Measurements from ENCODE around the gene LCT.
"Not testable (repeated sequence)": the region's sequence is repeated elsewhere in the genome, so short reads cannot be mapped to it uniquely, and the experiment has no call there.

The LCT gene

DNA sequence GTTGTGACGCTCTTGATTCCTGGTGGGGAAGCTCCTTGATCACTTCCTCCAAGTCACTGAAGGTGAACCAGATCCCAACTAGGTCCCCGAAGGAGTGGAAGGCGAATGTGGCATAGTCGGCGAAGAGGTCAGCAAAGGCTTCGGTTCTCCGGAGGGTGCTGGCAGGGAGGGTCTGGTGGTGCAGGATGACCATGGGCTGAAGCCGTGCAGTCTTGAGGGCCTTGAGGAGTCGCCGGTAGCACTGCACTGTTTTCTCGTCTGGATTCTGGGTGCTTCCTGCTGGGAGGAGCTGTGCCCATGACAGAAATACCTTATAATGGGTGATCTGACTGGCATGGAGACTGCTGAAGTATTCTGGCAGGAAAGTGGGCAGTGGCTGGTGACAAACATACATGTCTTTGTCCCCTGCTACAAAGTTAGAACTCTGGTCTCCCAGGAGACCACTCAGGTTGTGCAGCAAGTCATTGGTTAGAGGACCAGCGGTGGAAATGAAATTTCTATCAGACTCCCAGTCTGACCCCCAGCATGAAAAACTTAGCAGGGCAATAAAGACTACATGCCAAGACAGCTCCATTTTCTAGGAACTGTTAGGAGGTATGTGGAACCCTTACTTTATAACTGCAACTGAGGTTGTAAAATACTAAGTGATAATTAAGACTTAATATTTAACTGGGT, at the start of gene LCT:
Gene LCT (minus strand): TSS at position 589 of the 675 bp plus-strand sequence. CDS start 15 bp downstream, at position 574.
- no peak for DNase-seq (ENCODE audit: extremely low read depth in 1 of 2, low read depth in 1 of 2)

DNA sequence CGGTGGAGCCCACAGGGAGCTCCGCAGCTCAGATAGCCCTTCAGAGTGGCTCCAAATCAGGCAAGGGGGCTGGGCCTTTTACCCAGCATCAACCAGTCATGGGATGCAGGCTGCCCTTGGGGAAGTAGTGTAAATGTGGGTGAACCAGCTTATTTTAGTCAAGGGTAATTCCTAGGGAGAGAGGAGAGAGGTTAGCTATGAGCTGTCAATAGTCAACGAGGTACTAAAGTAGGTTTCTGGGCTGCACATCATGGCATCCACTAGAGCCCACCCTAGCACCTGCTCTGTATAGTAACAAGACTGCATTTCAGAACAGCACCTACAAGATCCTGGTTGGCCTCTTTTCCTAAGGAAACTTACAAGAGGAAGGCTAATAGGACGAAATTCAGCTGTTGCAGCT, 48.7 kb upstream of the LCT start:
- DNase-seq (ENCODE audit: extremely low read depth in 1 of 2, low read depth in 1 of 2), result no peak

DNA sequence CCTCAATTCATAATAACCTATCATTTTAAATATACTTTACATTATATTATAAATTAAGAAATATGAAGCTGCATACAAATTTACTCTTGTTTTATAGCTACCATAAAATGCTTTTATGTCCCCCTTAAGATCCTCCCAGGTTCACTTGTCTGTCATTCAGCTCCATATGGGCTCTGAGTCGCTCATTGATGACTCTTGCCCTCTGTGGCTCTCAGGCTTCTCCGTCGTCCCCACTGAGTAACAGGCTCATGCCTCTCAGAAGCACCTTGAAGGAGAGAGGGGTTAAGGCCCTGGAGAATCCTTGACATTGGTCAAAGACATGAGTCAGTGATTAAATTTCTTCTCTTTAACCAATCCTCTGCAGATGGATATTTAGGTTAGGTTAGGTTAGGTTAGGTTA, 45.4 kb upstream of the LCT start:
- no peak for DNase-seq (ENCODE audit: extremely low read depth in 1 of 2, low read depth in 1 of 2)

DNA sequence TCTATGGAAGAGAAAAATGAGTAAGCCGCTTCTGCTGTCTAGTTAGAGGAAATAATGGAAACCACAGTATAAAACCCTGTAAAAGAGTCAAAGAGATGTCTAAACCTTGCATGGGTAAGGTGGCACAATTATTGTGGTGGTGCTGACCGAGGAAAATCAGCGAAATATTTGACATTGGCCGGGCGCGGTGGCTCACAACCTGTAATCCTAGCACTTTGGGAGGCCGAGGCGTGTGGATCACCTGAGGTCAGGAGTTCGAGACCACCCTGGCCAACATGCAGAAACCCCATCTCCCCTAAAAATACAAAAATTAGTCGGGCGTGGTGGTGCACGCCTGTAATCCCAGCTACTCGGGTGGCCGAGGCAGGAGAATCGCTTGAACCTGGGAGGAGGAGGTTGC, 39.8 kb upstream of the LCT start:
- not testable (repeated sequence) for DNase-seq (ENCODE audit: extremely low read depth in 1 of 2, low read depth in 1 of 2)

DNA sequence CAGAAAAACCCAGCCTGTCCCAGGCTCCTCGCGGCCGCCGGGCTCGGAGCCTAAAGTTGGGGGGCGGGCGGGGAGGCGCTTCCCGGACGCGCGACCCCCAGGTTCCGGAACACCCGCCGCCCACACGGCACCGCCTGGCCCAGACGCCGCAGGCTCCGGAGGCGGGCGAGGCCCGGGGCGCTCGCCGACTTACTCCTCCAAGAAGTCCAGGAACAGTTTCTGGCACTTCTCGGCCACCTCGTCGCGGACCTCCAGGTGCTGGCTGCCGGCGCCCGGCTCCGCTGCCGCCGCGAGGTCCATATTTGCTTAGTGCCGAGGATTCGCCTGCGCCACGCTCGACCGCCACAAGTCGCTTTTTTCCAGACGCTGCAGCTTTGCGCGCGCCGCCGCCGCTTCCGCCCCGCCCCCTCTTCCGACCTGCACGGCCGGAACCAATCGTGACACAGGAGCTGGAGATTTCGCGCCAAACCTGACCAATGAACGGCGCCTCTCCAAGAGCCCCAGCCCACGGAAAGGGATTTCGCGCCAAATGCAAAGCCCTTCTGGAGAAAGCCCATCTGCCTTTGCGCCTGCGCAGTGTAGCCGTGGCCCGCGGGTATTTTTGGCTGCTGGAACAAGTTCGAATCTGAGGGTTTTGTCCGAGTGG, 39.2 kb upstream of the LCT start, which contains the start of gene MCM6:
Gene MCM6 (minus strand): TSS at position 378 of the 646 bp plus-strand sequence. CDS start 78 bp downstream, at position 300.
- peak; percentile 98 to 100 for DNase-seq (ENCODE audit: extremely low read depth in 1 of 2, low read depth in 1 of 2)

DNA sequence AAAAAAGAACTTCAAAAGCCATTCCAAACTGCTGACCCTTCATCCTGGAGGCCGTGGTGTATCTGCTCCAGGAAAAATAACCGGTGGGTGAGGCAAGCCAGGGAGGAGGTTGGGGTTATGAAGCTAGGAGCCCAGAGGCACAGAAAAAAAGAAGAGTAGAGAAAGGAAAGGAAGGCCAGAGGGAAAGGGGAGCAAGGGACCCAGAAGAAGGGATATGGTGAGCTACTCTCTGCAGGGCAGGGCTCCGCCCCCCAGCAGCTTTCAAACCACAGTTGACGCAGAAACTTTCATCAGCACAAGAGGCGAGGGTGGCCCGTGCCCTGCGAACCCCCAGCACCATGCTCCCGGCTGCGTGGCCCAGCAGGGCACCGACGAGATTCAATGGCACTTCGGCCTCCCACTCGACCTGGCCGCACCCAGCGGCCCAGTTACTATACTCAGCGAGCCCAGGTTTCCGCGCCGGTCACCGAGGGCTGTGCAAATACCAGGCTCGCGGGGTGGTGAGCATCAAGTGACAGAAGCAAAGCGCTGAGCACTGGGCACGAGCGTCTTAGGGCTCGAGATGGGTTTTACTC, 38.6 kb upstream of the LCT start:
- peak; percentile 59 to 74 for DNase-seq (ENCODE audit: extremely low read depth in 1 of 2, low read depth in 1 of 2)

DNA sequence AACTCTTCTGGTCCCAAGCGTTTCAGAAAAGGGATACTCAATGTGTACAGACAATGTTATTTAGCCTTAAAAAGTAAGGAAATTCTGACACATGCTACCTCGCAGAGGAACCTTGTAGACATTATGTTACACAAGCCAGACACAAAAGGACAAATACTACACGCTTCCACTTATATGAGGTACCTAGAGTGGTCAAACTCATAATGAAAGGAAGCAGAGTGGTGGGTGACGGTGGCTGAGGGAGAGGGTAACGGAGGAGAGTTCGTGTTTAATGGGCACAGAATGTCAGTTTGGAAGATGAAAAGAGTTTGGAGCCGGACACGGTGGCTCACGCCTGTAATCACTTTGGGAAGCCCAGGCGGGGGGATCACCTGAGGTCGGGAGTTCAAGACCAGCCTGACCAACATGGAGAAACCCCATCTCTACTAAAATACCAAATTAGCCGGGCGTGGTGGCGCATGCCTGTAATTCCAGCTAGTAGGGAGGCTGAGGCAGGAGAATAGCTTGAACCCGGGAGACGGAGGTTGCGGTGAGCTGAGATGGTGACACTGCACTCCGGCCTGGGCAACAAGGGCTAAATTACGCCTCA, 37.9 kb upstream of the LCT start:
- no peak for DNase-seq (ENCODE audit: extremely low read depth in 1 of 2, low read depth in 1 of 2)

DNA sequence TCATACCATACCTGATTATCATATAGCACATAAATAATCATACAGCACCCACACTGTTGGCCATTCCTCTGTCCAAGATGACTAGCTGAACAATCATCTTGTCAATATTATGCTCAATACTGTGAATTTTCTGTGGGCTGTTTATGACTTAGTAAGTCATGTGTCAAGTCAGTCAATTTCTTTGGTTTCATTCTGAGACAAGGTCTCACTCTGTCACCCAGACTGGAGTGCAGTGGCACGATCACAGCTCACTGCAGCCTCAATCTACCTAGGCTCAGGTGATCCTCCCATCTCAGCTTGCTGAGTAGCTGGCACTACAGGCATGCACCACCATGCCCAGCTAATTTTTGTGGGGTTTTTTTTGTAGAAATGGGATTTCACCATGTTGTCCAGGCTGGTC, 33.6 kb upstream of the LCT start:
- DNase-seq (ENCODE audit: extremely low read depth in 1 of 2, low read depth in 1 of 2), result no peak

DNA sequence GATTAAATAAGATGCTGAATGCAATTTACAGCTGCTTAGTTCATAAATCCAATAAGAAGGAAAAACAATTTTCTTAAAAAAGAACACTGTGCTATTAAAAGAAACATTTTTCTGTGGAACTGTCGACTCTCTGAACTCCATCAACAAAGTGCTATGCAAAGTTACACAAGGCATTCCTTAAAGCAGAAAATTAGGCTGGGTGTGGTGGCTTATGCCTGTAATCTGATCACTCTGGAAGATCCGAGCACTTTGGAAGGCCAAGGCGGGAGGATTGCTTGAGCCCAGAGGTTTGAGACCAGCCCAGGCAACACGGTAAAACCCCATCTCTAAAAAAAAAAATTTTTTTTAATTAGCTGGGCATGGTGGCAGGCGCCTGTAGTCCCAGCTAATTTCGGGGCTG, 26.2 kb upstream of the LCT start:
- no peak for DNase-seq (ENCODE audit: extremely low read depth in 1 of 2, low read depth in 1 of 2)

DNA sequence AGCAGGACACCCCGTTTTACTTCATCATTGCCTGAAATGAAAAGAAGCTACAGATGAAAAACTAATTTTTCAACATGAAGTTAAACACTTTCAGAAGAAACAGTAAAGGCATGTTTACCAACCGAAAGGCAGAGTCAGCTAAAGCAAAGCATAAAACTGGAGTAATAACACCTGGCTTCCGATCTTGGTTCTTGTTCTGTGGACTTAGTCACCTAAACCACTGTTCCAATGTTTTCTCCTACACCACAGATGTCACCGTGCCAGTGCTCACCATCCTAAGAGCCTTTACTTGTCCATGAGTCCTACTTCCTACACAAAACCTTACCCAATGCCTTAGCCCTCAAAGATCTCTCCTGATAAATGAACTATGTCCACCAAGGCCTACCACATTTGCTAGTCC, 25.7 kb upstream of the LCT start:
- DNase-seq (ENCODE audit: extremely low read depth in 1 of 2, low read depth in 1 of 2), result no peak

DNA sequence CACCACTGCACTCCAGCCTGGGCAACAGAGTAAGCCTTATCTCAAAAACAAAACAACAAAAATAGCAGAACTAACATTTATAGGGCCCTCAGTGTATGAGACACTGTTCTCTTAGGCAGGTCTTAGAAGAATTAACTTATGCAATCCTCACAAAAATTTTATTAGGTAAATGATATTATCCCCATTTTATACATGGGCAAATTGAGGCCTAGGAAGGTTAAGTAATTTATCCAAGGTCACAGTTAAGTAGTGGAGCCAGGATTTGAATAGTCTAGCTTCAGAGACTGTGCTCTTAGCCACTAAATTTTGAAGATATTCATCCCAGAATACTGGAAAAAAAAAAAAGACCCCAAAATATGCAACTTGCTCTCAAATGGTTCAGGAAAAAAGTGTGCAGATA, 16.4 kb upstream of the LCT start:
- no peak for DNase-seq (ENCODE audit: extremely low read depth in 1 of 2, low read depth in 1 of 2)

DNA sequence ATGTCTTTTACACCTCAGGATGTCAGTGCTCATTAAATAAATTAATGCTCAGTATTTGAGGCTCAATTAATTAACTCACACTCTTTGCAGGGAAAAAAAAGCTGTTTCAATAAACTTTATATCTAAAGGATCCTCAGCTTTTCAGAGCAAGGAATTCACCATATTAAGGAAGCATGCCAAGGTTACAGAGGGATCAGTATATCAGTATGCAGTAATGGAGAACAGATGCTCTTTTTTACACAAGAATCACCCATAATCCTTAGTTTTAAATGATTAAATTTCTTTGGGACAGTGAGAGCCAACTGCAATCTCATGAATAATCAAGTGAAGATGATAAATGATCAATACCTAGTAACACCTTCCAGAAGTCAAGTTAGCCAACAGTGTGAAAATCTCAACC, 14.9 kb upstream of the LCT start:
- DNase-seq (ENCODE audit: extremely low read depth in 1 of 2, low read depth in 1 of 2), result no peak

DNA sequence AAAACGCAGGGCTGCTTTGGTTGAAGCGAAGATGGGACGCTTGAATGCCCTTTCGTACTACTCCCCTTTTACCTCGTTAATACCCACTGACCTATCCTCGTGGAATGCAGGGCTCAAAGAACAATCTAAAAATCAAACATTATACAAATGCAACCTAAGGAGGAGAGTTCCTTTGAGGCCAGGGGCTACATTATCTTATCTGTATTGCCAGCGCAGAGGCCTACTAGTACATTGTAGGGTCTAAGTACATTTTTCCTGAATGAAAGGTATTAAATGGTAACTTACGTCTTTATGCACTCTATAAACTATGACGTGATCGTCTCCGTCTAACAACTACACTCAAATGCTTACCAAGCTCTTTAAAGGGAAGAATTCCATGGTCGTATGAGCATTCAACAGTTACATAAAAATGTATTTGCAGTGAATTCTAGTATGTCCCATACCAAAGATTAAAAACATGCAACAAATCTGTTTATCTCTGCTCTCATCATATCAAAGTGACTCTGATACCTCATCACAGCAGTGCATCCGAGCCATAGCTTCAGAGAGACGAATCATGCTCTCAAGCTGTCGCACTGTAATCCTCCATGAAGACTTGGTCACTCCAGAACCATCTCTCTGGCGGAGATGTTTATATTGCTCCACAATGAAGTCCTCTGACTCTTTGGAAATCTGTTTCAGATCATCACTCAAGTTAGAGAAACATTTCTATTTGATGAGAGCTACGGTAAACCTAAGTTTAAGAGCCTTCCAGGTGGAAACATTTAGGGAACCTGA, 14.1 kb upstream of the LCT start:
- no peak for DNase-seq (ENCODE audit: extremely low read depth in 1 of 2, low read depth in 1 of 2)

DNA sequence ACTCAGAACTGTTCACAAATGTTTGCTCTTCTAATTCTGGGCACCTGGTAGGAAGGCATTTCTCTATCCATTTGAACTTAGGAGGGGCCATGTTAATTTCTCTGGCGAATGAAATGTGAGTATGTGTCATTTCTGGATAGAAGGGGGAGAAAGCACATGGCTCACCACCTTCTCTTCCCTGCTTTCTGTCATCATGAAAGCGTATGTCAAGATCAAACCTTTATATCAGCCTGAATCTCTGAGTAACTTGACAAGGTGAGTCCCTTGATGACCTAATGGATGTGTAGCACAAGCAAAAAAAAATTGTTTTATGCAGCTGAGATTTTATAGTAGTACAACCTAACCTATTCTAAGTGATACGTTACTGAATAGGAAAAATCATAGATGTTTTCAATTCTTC, 12.1 kb upstream of the LCT start:
- DNase-seq (ENCODE audit: extremely low read depth in 1 of 2, low read depth in 1 of 2), result no peak

DNA sequence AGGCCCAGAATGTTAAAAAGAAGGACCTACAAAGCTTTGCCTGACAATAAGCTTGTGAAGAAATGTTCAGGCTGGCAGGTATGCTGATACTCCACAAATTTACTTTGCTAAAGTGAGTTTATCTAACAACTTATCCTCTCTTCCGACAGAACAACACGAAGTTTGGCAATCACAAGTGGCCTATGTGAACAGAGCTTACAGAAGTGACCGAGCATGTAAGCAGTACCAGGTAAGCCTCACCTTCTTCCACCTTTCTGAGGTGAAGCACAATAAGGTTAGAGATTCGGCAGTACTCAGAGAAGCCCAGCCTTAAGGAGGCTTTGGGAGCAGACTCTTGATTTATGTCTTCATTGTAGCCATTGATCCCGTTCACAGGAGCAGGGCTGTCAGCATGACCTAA, 9.0 kb upstream of the LCT start:
- DNase-seq (ENCODE audit: extremely low read depth in 1 of 2, low read depth in 1 of 2), result no peak

DNA sequence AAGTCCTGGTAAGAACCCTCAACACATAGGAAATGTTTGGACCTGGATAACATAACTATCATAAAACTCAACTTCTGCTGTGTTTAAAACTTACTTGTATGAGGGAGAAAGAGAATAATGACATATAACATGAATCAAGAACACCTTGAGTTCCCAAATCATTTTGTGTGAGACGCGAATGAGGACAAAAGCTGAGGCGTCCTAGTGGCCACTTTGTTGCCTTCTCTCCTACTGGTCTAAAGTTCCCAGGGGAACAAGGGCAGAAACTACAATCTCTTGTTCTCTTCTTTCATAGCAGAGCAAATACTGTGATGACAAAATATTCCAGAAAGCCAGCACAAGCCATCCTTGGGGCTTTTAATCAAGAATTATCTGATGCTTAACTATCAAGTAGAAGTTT, 8.3 kb upstream of the LCT start:
- no peak for DNase-seq (ENCODE audit: extremely low read depth in 1 of 2, low read depth in 1 of 2)

DNA sequence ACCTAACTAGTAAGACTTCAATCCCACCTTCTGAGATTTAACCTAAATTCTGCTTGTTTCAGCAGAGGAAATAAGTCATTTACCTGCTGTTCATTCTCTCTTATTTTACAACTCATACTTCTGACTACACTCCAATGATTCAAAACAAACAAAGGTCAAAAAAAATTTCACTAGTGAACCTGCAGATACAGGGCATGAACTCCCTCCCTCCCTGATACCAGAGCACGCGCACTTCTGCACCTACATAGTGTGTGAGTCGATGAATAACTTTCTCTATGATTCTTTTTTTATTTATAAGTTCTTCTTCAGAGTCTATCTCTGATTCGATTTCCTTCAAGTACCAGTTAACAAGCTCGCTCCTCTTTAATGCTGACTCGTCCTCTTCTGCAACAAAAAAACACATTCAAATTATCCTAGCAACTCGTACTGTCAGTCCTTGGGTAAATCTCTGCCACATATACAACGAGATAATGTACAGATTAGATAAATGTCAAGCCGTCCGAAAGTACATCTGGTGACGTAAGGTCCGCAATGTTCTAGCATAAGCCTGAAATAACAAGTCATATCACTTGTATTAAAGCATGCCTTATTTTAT, 7.4 kb upstream of the LCT start:
- no peak for DNase-seq (ENCODE audit: extremely low read depth in 1 of 2, low read depth in 1 of 2)

DNA sequence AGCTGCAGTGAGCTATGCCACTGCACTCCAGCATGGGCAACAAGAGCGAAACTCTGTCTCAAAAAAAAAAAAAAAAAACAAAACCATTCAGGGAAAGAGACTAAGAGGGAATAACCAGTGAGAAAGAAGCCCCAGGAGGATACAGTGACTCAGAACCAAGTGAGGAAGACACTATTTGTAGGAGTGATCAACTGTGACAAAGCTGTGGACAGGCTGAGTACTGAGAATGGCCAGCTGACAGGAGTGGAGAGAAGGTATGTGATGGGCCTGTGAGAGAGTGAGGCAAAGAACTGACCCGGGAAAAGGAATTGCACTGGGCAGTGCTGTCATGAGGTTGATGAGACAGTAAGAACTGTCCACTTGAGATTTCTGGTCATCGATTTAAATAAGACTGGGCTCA, 6.7 kb upstream of the LCT start:
- no peak for DNase-seq (ENCODE audit: extremely low read depth in 1 of 2, low read depth in 1 of 2)

DNA sequence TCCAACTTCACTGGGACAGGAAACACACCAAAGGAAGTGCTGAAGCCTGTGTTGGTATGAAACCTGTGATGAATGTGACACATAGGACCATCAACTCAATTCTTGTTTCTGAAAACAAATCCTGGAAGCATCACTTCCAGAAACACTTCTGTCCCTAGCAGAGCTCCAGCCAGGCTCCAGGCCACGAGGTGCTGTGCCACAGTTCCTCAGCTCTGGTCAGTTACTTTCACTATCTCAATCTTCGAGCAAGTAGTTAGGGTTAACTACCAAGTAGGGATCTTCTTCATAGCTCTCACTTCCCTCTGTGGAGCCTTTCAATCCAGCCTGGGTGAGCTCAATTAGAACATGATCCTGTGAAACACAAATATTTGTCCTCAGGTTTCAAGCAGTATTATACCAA, 3.6 kb upstream of the LCT start:
- DNase-seq (ENCODE audit: extremely low read depth in 1 of 2, low read depth in 1 of 2), result no peak

DNA sequence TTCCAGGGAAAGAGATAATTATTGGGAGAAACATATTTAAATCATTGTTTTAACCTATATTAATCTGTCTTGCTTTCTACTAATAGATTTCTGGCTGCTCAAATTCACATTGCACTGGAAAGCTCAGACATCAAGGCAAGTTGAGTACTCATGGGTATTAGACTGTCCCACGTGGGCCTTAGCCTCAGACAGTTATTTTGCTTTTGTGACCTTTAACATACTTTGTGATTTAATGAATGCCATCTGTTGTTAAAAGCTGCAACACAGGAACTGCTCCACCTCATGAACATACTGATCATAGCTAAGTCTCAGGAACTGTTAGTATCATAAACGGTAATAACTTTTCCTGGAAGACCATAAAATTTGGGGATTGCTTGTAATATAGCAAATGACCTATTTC, 2.7 kb upstream of the LCT start:
- DNase-seq (ENCODE audit: extremely low read depth in 1 of 2, low read depth in 1 of 2), result no peak

DNA sequence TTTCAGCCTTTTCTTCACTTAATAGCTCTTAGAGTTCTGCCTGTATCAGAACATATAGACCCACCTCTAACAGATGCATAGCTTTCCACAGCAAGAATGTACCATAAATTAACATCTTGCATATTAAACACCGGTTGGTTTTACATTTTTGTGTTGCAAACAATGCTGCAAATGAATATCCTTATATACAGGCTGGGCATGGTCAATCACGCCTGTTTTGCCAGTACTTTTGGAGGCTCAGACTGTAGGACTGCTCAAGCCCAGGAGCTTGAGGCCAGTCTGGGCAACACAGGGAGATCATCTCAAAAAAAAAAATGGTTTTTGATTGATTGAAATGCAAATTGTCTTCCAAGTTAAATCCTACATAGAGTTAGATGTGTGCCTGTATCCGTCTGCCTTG, 1.5 kb upstream of the LCT start:
- no peak for DNase-seq (ENCODE audit: extremely low read depth in 1 of 2, low read depth in 1 of 2)
